GM12878 (cell line): ENCODE results near the gene KRT79.

Source experiments
- RAD51 ChIP-seq: fragments of 450-650 bp; IDR thresholded peaks from 2 replicates; pipeline ENCODE4 v1.6.1; 2016; ENCODE audit warnings: moderate library complexity, mild to moderate bottlenecking, inconsistent platforms
- TF ChIP-seq, protein P1 (sequence below), 3 experiments: IDR thresholded peaks in 2 of 3; conservative IDR thresholded peaks in 1 of 3; 2 replicates each; pipeline ENCODE4 v1.5.1; 2011; ENCODE audit warnings: low read depth in 3 of 3, low read length in 3 of 3, mild to moderate bottlenecking in 3 of 3, control low read depth in 2 of 3, moderate library complexity in 2 of 3, inconsistent platforms in 1 of 3, mixed read lengths in 1 of 3; ENCODE audit not compliant: control insufficient read depth in 2 of 3, insufficient read depth in 1 of 3; ENCODE audit errors: extremely low read depth in 1 of 3

GRCh38 chr12:52815161-52815560 lies 18.9 kb downstream of the KRT79 start:
- no peak for TF ChIP-seq RAD51
- TF ChIP-seq, protein P1, sequence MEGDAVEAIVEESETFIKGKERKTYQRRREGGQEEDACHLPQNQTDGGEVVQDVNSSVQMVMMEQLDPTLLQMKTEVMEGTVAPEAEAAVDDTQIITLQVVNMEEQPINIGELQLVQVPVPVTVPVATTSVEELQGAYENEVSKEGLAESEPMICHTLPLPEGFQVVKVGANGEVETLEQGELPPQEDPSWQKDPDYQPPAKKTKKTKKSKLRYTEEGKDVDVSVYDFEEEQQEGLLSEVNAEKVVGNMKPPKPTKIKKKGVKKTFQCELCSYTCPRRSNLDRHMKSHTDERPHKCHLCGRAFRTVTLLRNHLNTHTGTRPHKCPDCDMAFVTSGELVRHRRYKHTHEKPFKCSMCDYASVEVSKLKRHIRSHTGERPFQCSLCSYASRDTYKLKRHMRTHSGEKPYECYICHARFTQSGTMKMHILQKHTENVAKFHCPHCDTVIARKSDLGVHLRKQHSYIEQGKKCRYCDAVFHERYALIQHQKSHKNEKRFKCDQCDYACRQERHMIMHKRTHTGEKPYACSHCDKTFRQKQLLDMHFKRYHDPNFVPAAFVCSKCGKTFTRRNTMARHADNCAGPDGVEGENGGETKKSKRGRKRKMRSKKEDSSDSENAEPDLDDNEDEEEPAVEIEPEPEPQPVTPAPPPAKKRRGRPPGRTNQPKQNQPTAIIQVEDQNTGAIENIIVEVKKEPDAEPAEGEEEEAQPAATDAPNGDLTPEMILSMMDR (IDR thresholded peaks at IDR 0.05 in 2 of 3, conservative IDR thresholded peaks at IDR 0.05 in 1 of 3; ENCODE audit: control insufficient read depth in 2 of 3, extremely low read depth in 1 of 3, insufficient read depth in 1 of 3, low read depth in 3 of 3, low read length in 3 of 3): no peak
